Stomach (tissue), 4 donors: ENCODE measurements around the gene ARSG.

Experiments used
- CTCF ChIP-seq, 7 experiments: fragments of 450-650 bp in 4 of 7; fragments of 200-600 bp in 3 of 7; sonication (generic) in 3 of 7; IDR thresholded peaks; one replicate each; pipeline ENCODE4 v1.5.1; 2016 to 2019; ENCODE audit warnings: antibody characterized with exemption in 7 of 7, control low read depth in 2 of 7, mild to moderate bottlenecking in 1 of 7
- EP300 ChIP-seq: sonication (generic); formaldehyde crosslinking; IDR thresholded peaks from one replicate; pipeline ENCODE4 v1.6.1; 2017; ENCODE audit warnings: antibody characterized with exemption
- POLR2AphosphoS5 ChIP-seq, 3 donors: sonication (generic); formaldehyde crosslinking; IDR thresholded peaks; one replicate each; pipeline ENCODE4 v1.6.1; 2016; ENCODE audit warnings: antibody characterized with exemption in 3 of 3

- no peak for TF ChIP-seq EP300
- TF ChIP-seq CTCF (IDR thresholded peaks at IDR 0.05): no peak
- TF ChIP-seq POLR2AphosphoS5 (IDR thresholded peaks at IDR 0.05): no peak
These were observed 130.2 kb downstream of the ARSG start for GRCh38 chr17:68421486-68421885.
